Measurements from ENCODE around the gene CCDC154. TPM values are rescaled to one million over a fixed set of nuclear protein-coding genes. Genes with fewer than 3 reads are reported as not detected.

The CCDC154 gene
- total and polyA plus RNA-seq, 2 donors (not counting 3 experiments of a cell fraction or from before 2014, with no cell fraction given), result 0.65 to 0.75 TPM

GRCh38 chr16:1434644-1435592 is 9.4 kb downstream of the CCDC154 start:
- H3K79me2 ChIP-seq (ENCODE audit: control insufficient read depth, insufficient read depth, low read length), result no peaks in the 10 kb centered on the region
- dilution Hi-C loops (cut with MboI; ENCODE audit: extremely low pct_ligation_motif_present, low sequenced_read_pairs) (no loop called here), intact Hi-C loops (cut with micrococcal nuclease) (no loop called here)
- FAIRE-seq, result no peak
- H2AFZ ChIP-seq (ENCODE audit: low read depth, low read length), result no peak overlapping the region
- H3K36me3 ChIP-seq (ENCODE audit: control insufficient read depth in 2 of 2, extremely low read depth in 1 of 2, insufficient read depth in 2 of 2, low read length in 2 of 2), result no peaks in the 10 kb centered on the region
- H3K9me1 ChIP-seq (replicated peaks; ENCODE audit: control insufficient read depth, extremely low read depth, insufficient read depth, low read length), result no peaks in the 10 kb centered on the region
- no peaks in the 10 kb centered on the region for H3K9me3 ChIP-seq (replicated peaks; ENCODE audit: control insufficient read depth, insufficient read depth, low read length)
- H3K27ac ChIP-seq (ENCODE audit: insufficient read depth, low read depth, low read length), result no peak overlapping the region
- no peak overlapping the region for H3K9ac ChIP-seq (replicated peaks; ENCODE audit: extremely low read depth, insufficient read depth, low read length)
- BruUV-seq (replicated peaks), result no TSS peak
- no peaks in the 10 kb centered on the region for H3K4me1 ChIP-seq (ENCODE audit: control insufficient read depth, extremely low read depth, insufficient read depth, low read length)
- no peak for TF ChIP-seq GATA2 (IDR thresholded peaks at IDR 0.05; ENCODE audit: insufficient read depth, insufficient read length, low read depth, low read length)
- TF ChIP-seq POLR2AphosphoS5 (IDR thresholded peaks at IDR 0.05; ENCODE audit: insufficient read depth, low read depth, low read length), result no peak
- TF ChIP-seq EZH2 (IDR thresholded peaks at IDR 0.05; ENCODE audit: borderline replicate concordance, low read depth, low read length, severe bottlenecking), result no peak
- TF ChIP-seq JUN (IDR thresholded peaks at IDR 0.05; ENCODE audit: borderline replicate concordance, insufficient read depth, insufficient read length, low read depth), result no peak
- no peak for TF ChIP-seq POLR2A (IDR thresholded peaks at IDR 0.05; ENCODE audit: low read depth, low read length)
- TF ChIP-seq CTCF (IDR thresholded peaks at IDR 0.05; ENCODE audit: extremely low read depth in 1 of 2, insufficient read depth in 1 of 2, low read depth in 1 of 2, low read length in 2 of 2), result no peak
- no peak for TF ChIP-seq FOS (IDR thresholded peaks at IDR 0.05; ENCODE audit: borderline replicate concordance, insufficient read depth, low read length)
- no peak for TF ChIP-seq MYC (IDR thresholded peaks at IDR 0.05; ENCODE audit: low read depth, low read length)
- no peak for TF ChIP-seq MAX (IDR thresholded peaks at IDR 0.05; ENCODE audit: insufficient read depth, insufficient read length)
- H3K4me3 ChIP-seq (replicated peaks in 1 of 3; ENCODE audit: insufficient read depth in 1 of 3, low read depth in 1 of 3, low read length in 3 of 3), result no peak overlapping the region
- H3K27me3 ChIP-seq (ENCODE audit: control insufficient read depth in 2 of 2, insufficient read depth in 2 of 2, low read length in 2 of 2), result no peaks in the 10 kb centered on the region
- CTCF ChIA-PET, result no interaction called here
- no peak for DNase-seq (ENCODE audit: low read depth, low spot score)
- POLR2A ChIA-PET, result no interaction called here
- no peak overlapping the region for H3K4me2 ChIP-seq (ENCODE audit: insufficient read depth, low read length)
- H4K20me1 ChIP-seq (replicated peaks; ENCODE audit: control insufficient read depth, extremely low read depth, insufficient read depth, low read length), result no peaks in the 10 kb centered on the region

All from endothelial cell of umbilical vein (primary cell).